Upper lobe of right lung (tissue), 1 donor: ENCODE data around the gene GRK4. TPM values are rescaled to one million over a fixed set of nuclear protein-coding genes. Genes with fewer than 3 reads are reported as not detected.
"Not testable (repeated sequence)": the region's sequence is repeated elsewhere in the genome, so short reads cannot be mapped to it uniquely, and the experiment has no call there.

ENCODE experiments used
- ATAC-seq: fragments of 200-7000 bp; cut with Tn5 transposase; one replicate; pipeline ENCODE4 v1.9.1; 2020; ENCODE audit warnings: mild to moderate bottlenecking, moderate library complexity
- DNase-seq: peaks from one replicate; pipeline ENCODE4 v3.0.0-alpha.2; 2020
- H3K27ac ChIP-seq: fragments of 200-600 bp; one replicate; pipeline ENCODE4 v1.8.0; 2022
- H3K27me3 ChIP-seq: fragments of 200-600 bp; one replicate; pipeline ENCODE4 v1.8.0; 2022; ENCODE audit warnings: mild to moderate bottlenecking
- H3K36me3 ChIP-seq: fragments of 200-600 bp; one replicate; pipeline ENCODE4 v1.8.0; 2022
- H3K4me1 ChIP-seq: fragments of 200-600 bp; one replicate; pipeline ENCODE4 v1.8.0; 2022
- H3K4me3 ChIP-seq: fragments of 200-600 bp; one replicate; pipeline ENCODE4 v1.8.0; 2022; ENCODE audit warnings: mild to moderate bottlenecking
- H3K9me3 ChIP-seq: fragments of 200-600 bp; one replicate; pipeline ENCODE4 v1.8.0; 2022
- intact Hi-C: fragments of 100-400 bp; cut with DNase I; formaldehyde crosslinking; loops from one replicate; pipeline ENCODE4 v1.11.0; 2022
- total RNA-seq: library from RNA; stranded (reverse); fragmentation: NEBNext Ultra II Directional; extraction: Animal tissue kit (Norgen Biotek cat#: 25700); gene quantifications from one replicate; pipeline ENCODE4 v1.2.1, GENCODE V29; 2021
- TF ChIP-seq, protein P1 (sequence below): fragments of 200-600 bp; IDR thresholded peaks from one replicate; pipeline ENCODE4 v1.8.0; 2022; ENCODE audit warnings: antibody characterized with exemption
- donor health status: DM: no; HTN: yes; CAD: no; lungs with severe emphysema.

The GRK4 gene
- total RNA-seq, 1 donor from 2014 or later, result 8.0 TPM

DNA sequence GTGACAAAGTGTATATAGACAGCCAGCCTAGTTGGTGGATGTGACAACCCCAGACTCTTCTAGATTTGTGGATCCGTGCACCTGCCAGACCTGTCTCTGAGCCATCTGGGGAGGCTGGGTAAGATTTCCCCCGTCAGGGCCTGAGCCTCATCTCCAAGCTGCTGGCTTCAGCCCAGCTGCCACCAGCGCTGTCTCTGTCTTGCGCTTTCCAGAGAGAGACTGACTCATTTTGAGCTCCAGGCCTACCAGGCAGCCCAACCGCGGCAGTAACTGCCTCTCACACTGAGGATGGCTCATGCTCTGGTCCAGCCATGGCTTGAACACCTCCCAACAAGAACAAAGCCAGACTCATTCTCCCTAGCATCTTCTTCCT is 26.6 kb upstream of the GRK4 start:
- Histone ChIP-seq H3K4me3 (no peak overlapping the region), H3K36me3 (peaks cover 51% of the 10 kb centered on the region), H3K9me3 (no peaks in the 10 kb centered on the region), H3K4me1 (peaks cover 45% of the 10 kb centered on the region), H3K27ac (no peak overlapping the region), H3K27me3 (no peaks in the 10 kb centered on the region)
- ATAC-seq (no peak), DNase-seq (peak; percentile 60)
- TF ChIP-seq, protein P1, sequence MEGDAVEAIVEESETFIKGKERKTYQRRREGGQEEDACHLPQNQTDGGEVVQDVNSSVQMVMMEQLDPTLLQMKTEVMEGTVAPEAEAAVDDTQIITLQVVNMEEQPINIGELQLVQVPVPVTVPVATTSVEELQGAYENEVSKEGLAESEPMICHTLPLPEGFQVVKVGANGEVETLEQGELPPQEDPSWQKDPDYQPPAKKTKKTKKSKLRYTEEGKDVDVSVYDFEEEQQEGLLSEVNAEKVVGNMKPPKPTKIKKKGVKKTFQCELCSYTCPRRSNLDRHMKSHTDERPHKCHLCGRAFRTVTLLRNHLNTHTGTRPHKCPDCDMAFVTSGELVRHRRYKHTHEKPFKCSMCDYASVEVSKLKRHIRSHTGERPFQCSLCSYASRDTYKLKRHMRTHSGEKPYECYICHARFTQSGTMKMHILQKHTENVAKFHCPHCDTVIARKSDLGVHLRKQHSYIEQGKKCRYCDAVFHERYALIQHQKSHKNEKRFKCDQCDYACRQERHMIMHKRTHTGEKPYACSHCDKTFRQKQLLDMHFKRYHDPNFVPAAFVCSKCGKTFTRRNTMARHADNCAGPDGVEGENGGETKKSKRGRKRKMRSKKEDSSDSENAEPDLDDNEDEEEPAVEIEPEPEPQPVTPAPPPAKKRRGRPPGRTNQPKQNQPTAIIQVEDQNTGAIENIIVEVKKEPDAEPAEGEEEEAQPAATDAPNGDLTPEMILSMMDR, result no peak
- intact Hi-C loops, result loop anchor here (10.0 kb wide), 1 partner anchor 92 kb away; the partner anchor contains the start of gene ADD1

DNA sequence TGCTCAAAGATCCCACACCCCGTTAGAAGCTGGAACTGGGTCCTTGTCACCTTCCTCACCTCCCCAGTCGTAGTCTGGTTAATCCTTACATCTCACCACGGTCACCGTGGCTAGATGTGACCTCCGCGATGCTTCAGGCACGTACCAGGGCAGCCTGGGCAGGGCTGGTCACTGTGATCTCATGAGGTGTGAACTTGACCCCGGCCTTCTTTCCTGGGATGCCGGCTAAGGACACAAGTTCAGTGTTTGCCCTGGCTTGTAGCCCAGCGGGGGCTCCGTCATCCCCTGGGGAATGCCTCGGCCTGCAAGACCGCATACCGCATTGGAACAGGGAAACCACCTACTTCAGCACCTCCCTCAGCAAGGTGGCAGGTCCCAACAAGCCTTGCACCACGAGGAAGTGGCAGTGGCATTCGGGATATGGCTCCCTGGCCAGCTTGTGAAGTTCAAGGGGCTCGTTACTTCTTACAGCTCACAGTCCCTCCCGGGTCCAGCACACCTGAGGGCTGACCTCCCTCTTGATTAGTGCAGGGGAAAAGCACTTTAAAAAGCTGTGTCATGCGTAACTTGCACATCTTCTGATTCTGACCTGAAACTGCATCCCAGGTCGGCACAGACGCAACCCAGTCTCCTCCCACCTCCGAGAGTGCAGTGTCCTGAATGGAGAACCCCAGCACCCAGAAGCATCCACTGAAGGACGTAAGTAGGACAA is 26.1 kb upstream of the GRK4 start:
- Histone ChIP-seq H3K9me3 (no peaks in the 10 kb centered on the region), H3K27ac (no peak overlapping the region), H3K36me3 (peaks cover 51% of the 10 kb centered on the region), H3K4me1 (peaks cover 40% of the 10 kb centered on the region), H3K4me3 (no peak overlapping the region), H3K27me3 (no peaks in the 10 kb centered on the region)
- intact Hi-C loops, result loop anchor here (10.0 kb wide), 1 partner anchor 93 kb away; the partner anchor contains the start of gene ADD1
- TF ChIP-seq, protein P1, result no peak
- ATAC-seq (peak; percentile 53), DNase-seq (peak; percentile 90)

DNA sequence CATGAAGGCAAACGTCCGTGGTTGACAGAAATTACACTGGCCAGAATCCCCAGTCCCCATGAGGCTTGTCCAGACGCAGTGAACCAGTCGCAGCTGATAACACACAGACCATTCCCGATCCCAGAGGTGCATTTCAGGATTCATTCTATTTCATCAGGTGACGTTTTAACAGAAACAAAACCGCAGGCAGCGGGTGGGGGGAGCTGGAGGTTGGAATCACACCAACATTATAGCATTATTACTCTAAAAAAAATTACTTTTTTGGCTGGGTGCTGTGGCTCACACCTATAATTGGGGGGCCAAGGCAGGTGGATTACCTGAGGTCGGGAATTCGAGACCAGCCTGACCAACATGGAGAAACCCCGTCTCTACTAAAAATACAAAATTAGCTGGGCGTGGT is 25.4 kb upstream of the GRK4 start:
- no peaks in the 10 kb centered on the region for H3K9me3 ChIP-seq
- no peak overlapping the region for H3K27ac ChIP-seq
- H3K36me3 ChIP-seq, result peaks cover 58% of the 10 kb centered on the region

DNA sequence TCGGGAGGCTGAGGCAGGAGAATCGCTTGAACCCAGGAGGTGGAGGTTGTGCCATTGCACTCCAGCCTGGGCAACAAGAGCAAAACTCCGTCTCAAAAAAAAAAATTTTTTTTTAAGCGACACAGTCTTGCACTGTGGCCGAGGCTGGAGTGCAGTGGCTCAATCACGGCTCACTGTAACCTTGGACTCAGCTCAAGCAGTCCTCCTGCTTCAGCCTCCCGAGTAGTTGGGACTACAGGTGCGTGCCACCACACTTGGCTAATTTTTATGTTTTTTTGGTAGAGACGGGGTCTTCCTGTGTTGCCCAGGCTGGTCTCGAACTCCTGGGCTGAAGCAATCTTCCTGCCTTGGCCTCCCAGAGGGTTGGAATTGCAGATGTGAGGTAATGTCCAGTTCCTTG is 25.0 kb upstream of the GRK4 start:
- Histone ChIP-seq H3K4me1 (peaks cover 29% of the 10 kb centered on the region), H3K36me3 (peaks cover 62% of the 10 kb centered on the region)
- not testable (repeated sequence) for ATAC-seq, H3K27me3 ChIP-seq, H3K9me3 ChIP-seq, H3K4me3 ChIP-seq, H3K27ac ChIP-seq
- peak; percentile 27 for DNase-seq
- intact Hi-C loops, result loop anchor here (10.0 kb wide), 1 partner anchor 94 kb away; the partner anchor contains the start of gene ADD1

More for the DNA sequence above, 25.4 kb upstream of the GRK4 start:
- H3K4me1 ChIP-seq, result peaks cover 33% of the 10 kb centered on the region
- DNase-seq (peak; percentile 13), ATAC-seq (no peak)
- TF ChIP-seq, protein P1, result no peak
- H3K27me3 ChIP-seq, result no peaks in the 10 kb centered on the region
- intact Hi-C loops, result loop anchor here (10.0 kb wide), 1 partner anchor 93 kb away; the partner anchor contains the start of gene ADD1
- H3K4me3 ChIP-seq, result no peak overlapping the region

DNA sequence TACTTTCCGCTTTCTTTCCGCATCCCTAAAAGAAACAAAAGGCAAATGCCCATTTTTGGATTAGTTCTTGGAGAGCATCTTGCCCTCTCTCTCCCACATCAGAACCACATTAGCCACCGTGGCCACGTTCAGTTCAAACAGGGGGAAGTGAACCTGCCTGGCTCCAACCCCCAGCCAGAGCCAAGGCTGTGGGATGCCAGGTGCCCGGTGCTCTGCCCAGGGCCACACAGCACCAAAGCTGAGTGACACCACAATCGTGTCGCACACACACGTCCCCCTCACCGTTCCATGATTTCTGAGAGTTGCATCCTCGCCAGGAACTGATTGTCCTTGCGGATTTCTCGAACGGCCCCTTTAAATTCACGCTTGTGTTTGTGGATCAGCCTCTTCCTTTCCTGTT is 24.5 kb upstream of the GRK4 start:
- H3K4me3 ChIP-seq, result no peak overlapping the region
- no peaks in the 10 kb centered on the region for H3K9me3 ChIP-seq
- H3K27ac ChIP-seq, result no peak overlapping the region
- ATAC-seq (no peak), DNase-seq (peak; percentile 48)
- H3K4me1 ChIP-seq, result peaks cover 24% of the 10 kb centered on the region
- H3K36me3 ChIP-seq, result peaks cover 67% of the 10 kb centered on the region
- intact Hi-C loops, result loop anchor here (10.0 kb wide), 1 partner anchor 94 kb away; the partner anchor contains the start of gene ADD1
- H3K27me3 ChIP-seq, result no peaks in the 10 kb centered on the region
- TF ChIP-seq, protein P1, result no peak
